Lower leg skin (tissue), 4 donors: ENCODE measurements around the gene WDR6. TPM values are rescaled to one million over a fixed set of nuclear protein-coding genes. Genes with fewer than 3 reads are reported as not detected.

ENCODE experiments used
- DNase-seq, 2 donors: peaks; one replicate each; pipeline ENCODE4 v3.0.0-alpha.2; 2019; ENCODE audit warnings: low spot score in 2 of 2
- H3K4me3 ChIP-seq: fragments of 200-600 bp; sonication (generic); 2 replicates; pipeline ENCODE4 v1.5.1; 2017; ENCODE audit warnings: mild to moderate bottlenecking, low read depth; ENCODE audit not compliant: poor library complexity, severe bottlenecking
- POLR2A ChIP-seq, 2 donors: fragments of 450-650 bp; IDR thresholded peaks; one replicate each; pipeline ENCODE4 v1.6.1; 2016 to 2017; ENCODE audit warnings: antibody characterized with exemption in 2 of 2, mild to moderate bottlenecking in 1 of 2, moderate library complexity in 1 of 2
- WGBS, 2 donors: methylation state at CpG; one replicate each; pipeline ENCODE4 v1.1.5; 2018; 5-methylcytosine and 5-hydroxymethylcytosine counted together
- intact Hi-C: fragments of 100-400 bp; cut with DNase I; formaldehyde crosslinking; loops from one replicate; pipeline ENCODE4 v1.15.0; 2023; ENCODE audit warnings: low total_unique reads
- total RNA-seq, 4 donors: library from RNA; depleted of rRNA; stranded (reverse); fragments of >200 nt; gene quantifications; one replicate each; pipeline ENCODE4 v1.1.0, GENCODE V29; 2016
- TF ChIP-seq, protein P1 (sequence below), 3 donors: fragments of 450-650 bp; IDR thresholded peaks; one replicate each; pipeline ENCODE4 v1.5.1; 2016; ENCODE audit warnings: antibody characterized with exemption in 3 of 3, mild to moderate bottlenecking in 3 of 3, moderate library complexity in 2 of 3

The WDR6 gene, protein sequence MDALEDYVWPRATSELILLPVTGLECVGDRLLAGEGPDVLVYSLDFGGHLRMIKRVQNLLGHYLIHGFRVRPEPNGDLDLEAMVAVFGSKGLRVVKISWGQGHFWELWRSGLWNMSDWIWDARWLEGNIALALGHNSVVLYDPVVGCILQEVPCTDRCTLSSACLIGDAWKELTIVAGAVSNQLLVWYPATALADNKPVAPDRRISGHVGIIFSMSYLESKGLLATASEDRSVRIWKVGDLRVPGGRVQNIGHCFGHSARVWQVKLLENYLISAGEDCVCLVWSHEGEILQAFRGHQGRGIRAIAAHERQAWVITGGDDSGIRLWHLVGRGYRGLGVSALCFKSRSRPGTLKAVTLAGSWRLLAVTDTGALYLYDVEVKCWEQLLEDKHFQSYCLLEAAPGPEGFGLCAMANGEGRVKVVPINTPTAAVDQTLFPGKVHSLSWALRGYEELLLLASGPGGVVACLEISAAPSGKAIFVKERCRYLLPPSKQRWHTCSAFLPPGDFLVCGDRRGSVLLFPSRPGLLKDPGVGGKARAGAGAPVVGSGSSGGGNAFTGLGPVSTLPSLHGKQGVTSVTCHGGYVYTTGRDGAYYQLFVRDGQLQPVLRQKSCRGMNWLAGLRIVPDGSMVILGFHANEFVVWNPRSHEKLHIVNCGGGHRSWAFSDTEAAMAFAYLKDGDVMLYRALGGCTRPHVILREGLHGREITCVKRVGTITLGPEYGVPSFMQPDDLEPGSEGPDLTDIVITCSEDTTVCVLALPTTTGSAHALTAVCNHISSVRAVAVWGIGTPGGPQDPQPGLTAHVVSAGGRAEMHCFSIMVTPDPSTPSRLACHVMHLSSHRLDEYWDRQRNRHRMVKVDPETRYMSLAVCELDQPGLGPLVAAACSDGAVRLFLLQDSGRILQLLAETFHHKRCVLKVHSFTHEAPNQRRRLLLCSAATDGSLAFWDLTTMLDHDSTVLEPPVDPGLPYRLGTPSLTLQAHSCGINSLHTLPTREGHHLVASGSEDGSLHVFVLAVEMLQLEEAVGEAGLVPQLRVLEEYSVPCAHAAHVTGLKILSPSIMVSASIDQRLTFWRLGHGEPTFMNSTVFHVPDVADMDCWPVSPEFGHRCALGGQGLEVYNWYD
- 10 to 100 TPM; 39.5 to 86.9 (median 49.8) TPM for total RNA-seq

DNA sequence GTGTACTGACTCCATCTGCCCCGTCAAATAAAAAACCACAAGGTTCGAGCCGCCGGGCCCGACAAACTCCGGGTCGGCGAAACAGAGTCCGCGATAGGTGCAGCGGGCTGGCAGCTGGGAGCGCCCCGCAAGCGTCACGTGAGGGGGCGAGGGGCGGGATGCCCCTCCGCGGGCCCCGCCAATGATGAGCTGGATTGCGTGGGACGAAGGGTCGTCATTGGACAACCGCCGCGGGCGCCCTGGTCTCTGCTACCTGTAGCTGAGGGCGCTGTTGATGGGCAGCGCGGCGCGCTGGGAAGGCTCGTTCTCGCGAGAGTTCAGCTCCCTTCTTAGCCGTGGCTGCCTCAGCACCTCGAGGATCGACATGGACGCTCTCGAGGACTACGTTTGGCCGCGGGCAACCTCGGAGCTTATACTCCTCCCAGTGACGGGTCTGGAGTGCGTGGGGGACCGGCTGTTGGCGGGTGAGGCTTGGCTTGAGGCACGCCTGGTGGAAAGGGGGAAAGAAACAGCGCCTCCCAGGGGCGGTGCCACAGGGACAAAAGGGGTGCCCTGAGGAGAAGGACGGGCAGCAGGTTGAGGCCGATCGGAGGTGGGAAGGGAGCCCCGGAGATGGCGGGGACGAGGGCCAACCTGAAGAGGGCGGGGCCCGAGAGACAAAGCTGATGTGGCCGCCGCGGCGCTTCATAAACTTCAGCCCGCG, at the start of gene WDR6:
Gene WDR6, plus strand, starts transcription at position 324 of the 703 bp plus-strand sequence. Its CDS starts 41 bp downstream, at position 365.
- WGBS, 2 donors, result 0% methylated on average over 40 to 51 of the region's 65 CpGs
- intact Hi-C loops, result no loop called here
- TF ChIP-seq POLR2A (IDR thresholded peaks at IDR 0.05), result no peak
- TF ChIP-seq, protein P1, sequence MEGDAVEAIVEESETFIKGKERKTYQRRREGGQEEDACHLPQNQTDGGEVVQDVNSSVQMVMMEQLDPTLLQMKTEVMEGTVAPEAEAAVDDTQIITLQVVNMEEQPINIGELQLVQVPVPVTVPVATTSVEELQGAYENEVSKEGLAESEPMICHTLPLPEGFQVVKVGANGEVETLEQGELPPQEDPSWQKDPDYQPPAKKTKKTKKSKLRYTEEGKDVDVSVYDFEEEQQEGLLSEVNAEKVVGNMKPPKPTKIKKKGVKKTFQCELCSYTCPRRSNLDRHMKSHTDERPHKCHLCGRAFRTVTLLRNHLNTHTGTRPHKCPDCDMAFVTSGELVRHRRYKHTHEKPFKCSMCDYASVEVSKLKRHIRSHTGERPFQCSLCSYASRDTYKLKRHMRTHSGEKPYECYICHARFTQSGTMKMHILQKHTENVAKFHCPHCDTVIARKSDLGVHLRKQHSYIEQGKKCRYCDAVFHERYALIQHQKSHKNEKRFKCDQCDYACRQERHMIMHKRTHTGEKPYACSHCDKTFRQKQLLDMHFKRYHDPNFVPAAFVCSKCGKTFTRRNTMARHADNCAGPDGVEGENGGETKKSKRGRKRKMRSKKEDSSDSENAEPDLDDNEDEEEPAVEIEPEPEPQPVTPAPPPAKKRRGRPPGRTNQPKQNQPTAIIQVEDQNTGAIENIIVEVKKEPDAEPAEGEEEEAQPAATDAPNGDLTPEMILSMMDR (IDR thresholded peaks at IDR 0.05), result peak in 1 of 3 donors; percentile 14

DNA sequence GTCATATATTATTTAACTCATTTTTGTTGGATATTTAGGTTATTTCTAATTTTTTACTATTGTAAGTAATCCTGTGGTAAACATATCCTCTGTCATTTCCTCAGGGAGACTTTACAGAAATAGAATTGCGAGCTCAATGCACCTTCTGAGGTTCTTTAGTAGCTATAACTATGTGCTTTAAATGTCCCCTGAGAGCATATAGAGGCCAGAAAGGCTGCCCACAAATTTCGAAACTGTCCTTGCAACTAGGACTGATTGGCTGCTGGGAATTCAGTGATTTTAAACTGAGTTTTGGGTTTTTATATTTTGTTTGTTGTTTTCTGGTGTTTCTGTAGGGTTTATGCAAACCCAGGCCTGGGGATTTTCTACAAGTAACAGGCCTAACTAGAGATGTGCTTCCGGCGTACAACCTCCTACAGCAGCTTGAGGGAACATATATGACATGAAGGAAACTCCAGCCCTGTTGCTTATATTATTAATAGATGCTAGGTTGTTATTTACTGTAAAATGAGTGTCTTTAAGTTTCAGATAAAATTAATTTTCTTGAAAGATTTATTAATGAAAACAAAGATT, 46.3 kb upstream of the WDR6 start:
- intact Hi-C loops, result no loop called here
- H3K4me3 ChIP-seq, result no peak overlapping the region
- WGBS, 2 donors, result 81 to 84% methylated on average over 4 of the region's 4 CpGs
- no peak for DNase-seq
- TF ChIP-seq POLR2A (IDR thresholded peaks at IDR 0.05), result no peak
- TF ChIP-seq, protein P1 (IDR thresholded peaks at IDR 0.05), result no peak

More for the DNA sequence above, at the start of gene WDR6:
- peak; percentile 96 to 99 for DNase-seq
- H3K4me3 ChIP-seq, result peak within 1 kb of the TSS; percentile 55

GRCh38 chr3:48962340-48962739, 44.9 kb upstream of the WDR6 start:
- WGBS, 2 donors, result 75 to 88% methylated on average over 2 of the region's 2 CpGs
- no peak for TF ChIP-seq POLR2A (IDR thresholded peaks at IDR 0.05)
- TF ChIP-seq, protein P1 (IDR thresholded peaks at IDR 0.05), result no peak
- DNase-seq, result no peak
- intact Hi-C loops, result no loop called here
- H3K4me3 ChIP-seq, result no peak overlapping the region

- intact Hi-C loops, result no loop called here
- WGBS, 2 donors, result 82 to 92% methylated on average over 4 of the region's 4 CpGs
- no peak overlapping the region for H3K4me3 ChIP-seq
- peak in 1 of 2 donors; percentile 34 for DNase-seq
- TF ChIP-seq POLR2A (IDR thresholded peaks at IDR 0.05), result no peak
- TF ChIP-seq, protein P1 (IDR thresholded peaks at IDR 0.05), result no peak
These were observed 44.3 kb upstream of the WDR6 start for GRCh38 chr3:48962939-48963338.

GRCh38 chr3:48963591-48963990, 43.6 kb upstream of the WDR6 start:
- intact Hi-C loops, result no loop called here
- H3K4me3 ChIP-seq, result no peak overlapping the region
- TF ChIP-seq, protein P1 (IDR thresholded peaks at IDR 0.05), result no peak
- no peak for TF ChIP-seq POLR2A (IDR thresholded peaks at IDR 0.05)
- no peak for DNase-seq
- 74 to 83% methylated on average over 2 of the region's 2 CpGs for WGBS, 2 donors
